NCI-H345 treated with DMSO at 0.1 percent for 48 hours (cell line): Measurements from ENCODE around the gene SEMA4F.

Experiments used
- DNase-seq: peaks from one replicate; lab custom pipeline; 2025; ENCODE audit not compliant: unreplicated experiment; lab: John Stamatoyannopoulos, UW

SEMA4F gene

DNA sequence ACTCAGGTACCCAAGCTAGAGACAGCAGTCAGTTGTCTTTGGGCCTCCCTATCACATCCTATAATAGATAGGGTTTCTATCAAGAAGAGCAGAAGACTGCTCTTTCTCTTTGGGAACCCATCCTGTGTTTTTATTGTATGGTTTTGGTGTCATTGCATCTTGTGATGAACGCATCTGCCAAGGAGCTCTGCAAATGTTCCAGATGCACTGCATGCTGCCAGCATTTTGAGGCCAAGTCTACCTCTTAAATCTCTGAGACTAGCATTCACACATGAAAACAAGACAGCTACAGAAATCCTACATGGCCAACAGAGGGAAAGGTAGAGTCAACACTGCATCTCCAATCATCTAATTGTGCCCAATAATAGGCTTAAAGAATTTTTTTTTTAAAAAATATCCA, 14.0 kb downstream of the SEMA4F start:
- no peak for DNase-seq

GRCh38 chr2:74670263-74670662, 16.2 kb downstream of the SEMA4F start:
- DNase-seq: no peak

- no peak for DNase-seq
Observed at GRCh38 chr2:74671479-74671878, 17.4 kb downstream of the SEMA4F start.

GRCh38 chr2:74673826-74674528, 19.9 kb downstream of the SEMA4F start:
- no peak for DNase-seq

GRCh38 chr2:74675090-74675489, 21.0 kb downstream of the SEMA4F start:
- DNase-seq: no peak

- no peak for DNase-seq
Observed at GRCh38 chr2:74676331-74676730, 22.3 kb downstream of the SEMA4F start.

DNA sequence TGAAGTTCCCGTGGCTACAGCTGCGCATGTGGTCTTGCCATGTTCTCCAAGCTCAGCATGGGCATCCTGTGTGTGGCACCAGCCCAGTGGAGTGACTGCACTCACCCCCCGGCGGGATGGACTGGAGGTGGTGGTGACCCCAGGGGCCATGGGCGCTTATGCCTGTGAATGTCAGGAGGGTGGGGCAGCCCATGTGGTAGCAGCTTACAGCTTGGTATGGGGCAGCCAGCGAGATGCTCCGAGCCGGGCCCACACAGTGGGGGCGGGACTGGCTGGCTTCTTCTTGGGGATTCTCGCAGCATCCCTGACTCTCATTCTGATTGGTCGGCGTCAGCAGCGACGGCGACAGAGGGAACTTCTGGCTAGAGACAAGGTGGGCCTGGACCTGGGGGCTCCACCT, 25.6 kb downstream of the SEMA4F start:
- DNase-seq: no peak

GRCh38 chr2:74682501-74682900, 28.5 kb downstream of the SEMA4F start:
- no peak for DNase-seq

- DNase-seq: no peak
Observed at GRCh38 chr2:74685408-74685807, 31.4 kb downstream of the SEMA4F start.

DNA sequence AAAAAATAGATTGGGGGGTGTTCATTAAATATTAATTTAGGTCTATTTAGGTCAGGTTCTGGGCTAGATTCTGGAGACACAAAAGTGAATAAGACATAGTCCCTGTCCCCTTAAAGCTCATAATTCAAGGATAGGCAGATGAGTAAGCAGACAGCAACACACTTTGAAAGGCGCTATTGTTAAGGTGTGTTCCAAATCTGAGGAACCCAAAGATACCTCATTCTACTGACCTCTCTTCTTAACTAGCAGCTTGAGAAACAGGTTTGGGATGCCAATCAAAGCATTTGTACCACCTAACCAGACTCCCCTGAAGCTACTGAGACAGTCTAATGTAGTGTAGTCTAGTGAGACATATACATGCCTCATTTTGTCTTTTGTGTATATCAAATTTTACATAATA, 34.8 kb downstream of the SEMA4F start:
- no peak for DNase-seq

DNA sequence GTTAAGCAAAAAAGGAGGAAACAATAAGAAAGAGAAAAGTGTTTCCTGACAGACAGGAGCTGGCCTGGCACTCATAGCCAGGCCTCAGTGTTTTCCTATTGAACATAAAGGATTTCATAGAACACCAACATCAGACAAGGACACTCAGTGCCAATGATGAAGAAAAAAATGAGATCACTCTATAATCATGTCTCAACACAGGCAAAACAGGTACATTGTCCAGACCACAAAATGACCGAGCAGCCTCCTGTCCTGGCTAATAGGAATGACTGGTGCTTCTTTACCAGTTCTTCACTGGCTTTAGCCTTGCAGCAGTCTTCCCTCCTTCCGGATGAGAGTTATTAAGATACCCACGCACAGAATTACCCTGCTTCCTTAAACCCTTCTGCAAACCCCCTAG, 35.6 kb downstream of the SEMA4F start:
- no peak for DNase-seq

DNA sequence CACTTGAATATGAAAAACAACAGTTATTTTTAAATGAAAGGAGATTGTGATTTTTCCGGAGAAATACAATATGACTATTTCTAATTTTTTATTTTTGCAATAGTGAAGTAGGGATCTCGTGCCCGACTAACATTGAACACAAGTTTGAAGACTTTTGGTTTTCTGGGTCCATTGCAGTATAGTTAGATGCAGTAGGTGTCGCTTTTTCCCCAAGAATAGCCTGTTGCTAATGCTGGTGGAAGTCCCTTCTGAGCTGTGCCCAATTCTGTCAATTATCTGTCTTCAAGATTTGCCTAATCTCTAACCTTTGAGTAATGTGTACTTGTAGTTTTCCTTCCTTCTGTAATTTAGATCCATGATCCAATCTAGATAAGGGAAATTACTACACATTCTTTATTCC, 36.5 kb downstream of the SEMA4F start:
- peak; percentile 10 for DNase-seq

DNA sequence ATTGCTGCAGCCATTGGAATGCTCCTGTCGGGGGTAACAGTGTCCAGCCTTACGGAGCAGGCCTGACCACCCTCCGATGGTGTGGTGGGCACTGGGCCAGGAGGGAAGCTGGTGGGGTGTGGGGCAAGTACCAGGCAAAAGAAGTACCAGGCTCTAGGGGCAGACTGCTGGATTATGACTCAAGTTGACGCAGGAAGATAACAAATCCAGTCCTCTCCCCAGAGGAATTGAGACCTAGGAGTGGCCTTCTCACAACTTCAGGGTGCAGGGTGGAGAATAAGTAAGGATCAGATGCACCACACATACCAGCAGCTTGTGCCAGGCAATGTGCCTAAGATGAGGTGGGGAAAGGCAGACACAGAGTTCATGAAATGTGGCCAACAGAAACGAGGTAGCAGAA, 37.9 kb downstream of the SEMA4F start:
- DNase-seq: no peak

DNA sequence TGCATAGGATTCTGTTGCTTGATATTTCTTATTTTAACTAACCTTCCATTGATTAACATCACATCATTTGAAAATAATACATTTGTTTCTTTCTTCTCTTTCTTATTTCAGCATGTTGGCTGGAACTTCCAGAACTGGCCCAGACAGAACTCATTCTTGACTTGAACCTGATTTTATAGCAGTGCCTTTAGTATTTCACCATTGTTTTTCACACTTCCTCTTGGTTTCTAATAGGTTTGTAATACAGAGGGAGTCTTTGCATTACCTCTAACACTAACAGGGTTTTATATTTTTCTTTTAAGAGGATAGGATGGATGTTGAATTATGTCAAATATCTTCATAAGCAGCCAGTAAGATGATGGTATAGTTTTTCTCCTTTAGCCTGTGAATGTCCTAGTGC, 39.2 kb downstream of the SEMA4F start:
- DNase-seq: no peak

GRCh38 chr2:74693668-74694067, 39.6 kb downstream of the SEMA4F start:
- no peak for DNase-seq

DNA sequence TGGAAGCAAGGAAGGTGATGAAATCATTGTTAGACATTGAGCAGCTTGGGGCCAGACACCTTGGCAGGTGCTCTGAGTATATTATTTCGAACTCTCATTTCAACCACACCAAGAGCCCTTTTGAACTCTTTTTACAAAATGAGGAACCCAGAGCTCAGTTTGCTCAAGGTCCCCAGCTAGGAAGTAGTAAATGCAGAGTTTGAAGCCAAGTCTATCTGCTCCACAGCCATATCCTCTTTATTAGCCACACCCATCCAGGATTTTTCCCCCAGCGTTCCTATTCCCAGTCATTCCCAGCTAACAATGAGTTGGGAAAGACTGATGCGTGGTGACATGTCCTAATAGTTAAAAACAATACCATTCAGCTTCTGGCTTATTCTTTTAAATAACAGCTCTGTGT, 40.2 kb downstream of the SEMA4F start:
- DNase-seq: no peak

DNA sequence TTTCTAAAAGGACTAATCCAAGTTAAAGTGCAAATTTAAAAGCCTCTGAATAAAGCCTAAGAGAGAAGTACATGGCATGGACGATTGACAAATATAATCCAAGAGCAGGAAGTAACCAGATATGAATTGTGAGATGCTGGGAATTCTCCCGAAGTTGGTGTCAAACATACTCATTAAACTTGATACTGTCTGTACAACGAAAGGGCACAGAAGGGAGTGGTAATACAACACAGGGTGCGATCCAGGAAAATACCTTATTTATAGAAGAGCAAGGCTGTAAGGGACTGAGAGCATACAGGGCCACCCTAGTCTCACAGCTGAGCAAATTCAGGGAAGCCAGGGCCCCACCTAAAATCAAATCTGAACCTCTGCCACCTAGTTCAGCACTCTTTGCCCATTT, 41.6 kb downstream of the SEMA4F start:
- DNase-seq: no peak

DNA sequence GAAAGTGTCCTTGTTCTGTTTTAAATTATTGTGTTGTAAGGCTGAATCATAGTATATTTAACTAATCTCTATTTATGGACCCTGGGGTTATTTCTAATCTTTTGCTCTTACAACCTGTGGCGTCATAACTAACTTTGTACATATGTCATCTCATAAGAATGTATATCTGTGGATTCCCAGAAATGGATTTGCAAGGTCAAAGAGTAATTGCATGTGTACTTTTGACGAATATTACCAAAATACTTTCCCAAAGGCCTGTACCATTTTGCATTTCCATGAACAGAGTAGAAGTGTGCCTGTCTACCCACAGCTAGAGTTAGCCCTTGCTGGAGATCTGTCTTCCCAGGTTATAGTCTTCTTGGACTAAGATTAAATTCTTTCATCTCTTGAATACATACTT, 42.8 kb downstream of the SEMA4F start:
- no peak for DNase-seq

- DNase-seq: no peak
Observed at GRCh38 chr2:74700643-74701372, 46.8 kb downstream of the SEMA4F start.

GRCh38 chr2:74702001-74702715, 48.1 kb downstream of the SEMA4F start:
- DNase-seq: no peak

- no peak for DNase-seq
Observed at GRCh38 chr2:74703373-74703772, 49.3 kb downstream of the SEMA4F start.

GRCh38 chr2:74704216-74704615, 50.2 kb downstream of the SEMA4F start:
- DNase-seq: no peak
